Heart right ventricle (tissue), 16 donors: Measurements from ENCODE around the gene HSPB6. TPM values are rescaled to one million over a fixed set of nuclear protein-coding genes. Genes with fewer than 3 reads are reported as not detected.
A peak's percentile ranks its signal among the peaks of the same experiment; 100 is the strongest.

Experiments
- ATAC-seq, 8 donors: fragments of 200-7000 bp; cut with Tn5 transposase; one replicate each; pipeline ENCODE4 v1.9.1; 2020; ENCODE audit warnings: mild to moderate bottlenecking in 8 of 8, moderate library complexity in 8 of 8, moderate number of reproducible peaks in 1 of 8
- DNase-seq, 2 donors: peaks; one replicate each; pipeline ENCODE4 v3.0.0-alpha.2; 2020
- H3K27ac ChIP-seq, 10 donors: fragments of 200-600 bp; sonication (generic) in 2 of 10; one replicate each; pipeline versions ENCODE4 v1.5.0 to v1.8.0; 2020 to 2022; ENCODE audit warnings: mild to moderate bottlenecking in 3 of 10
- H3K27me3 ChIP-seq, 7 donors: fragments of 200-600 bp; one replicate each; pipeline ENCODE4 v1.8.0; 2021 to 2022; ENCODE audit warnings: mild to moderate bottlenecking in 2 of 7
- H3K36me3 ChIP-seq, 9 donors: fragments of 200-600 bp; sonication (generic) in 1 of 9; one replicate each; pipeline versions ENCODE4 v1.5.0 to v1.8.0; 2020 to 2022; ENCODE audit warnings: mild to moderate bottlenecking in 2 of 9
- H3K4me1 ChIP-seq, 9 donors: fragments of 200-600 bp; sonication (generic) in 1 of 9; one replicate each; pipeline versions ENCODE4 v1.5.0 to v1.8.0; 2020 to 2022; ENCODE audit warnings: mild to moderate bottlenecking in 4 of 9
- H3K4me3 ChIP-seq, 10 donors: fragments of 200-600 bp; sonication (generic) in 2 of 10; one replicate each; pipeline versions ENCODE4 v1.5.0 to v1.8.0; 2020 to 2022; ENCODE audit warnings: mild to moderate bottlenecking in 7 of 10, moderate library complexity in 2 of 10
- H3K9me3 ChIP-seq, 11 donors: fragments of 200-600 bp in 10 of 11; sonication (generic) in 2 of 11; one replicate each; pipeline versions ENCODE4 v1.5.0 to v1.8.0; 2013 to 2022; ENCODE audit warnings: mild to moderate bottlenecking in 2 of 11, control low read depth in 1 of 11, moderate library complexity in 1 of 11
- WGBS, 2 donors: extraction: QIAGEN DNeasy Blood & Tissue Kit; methylation state at CpG; one replicate each; pipeline ENCODE4 v1.1.7; 2013; ENCODE audit warnings: inconsistent platforms in 1 of 2; 5-methylcytosine and 5-hydroxymethylcytosine counted together
- intact Hi-C, 10 donors: fragments of 100-400 bp; cut with DNase I; formaldehyde crosslinking; loops; one replicate each; pipeline versions ENCODE4 v1.11.1 to v1.14.2; 2022
- polyA plus RNA-seq, 2 donors: library from polyadenylated mRNA; stranded (reverse); fragments of 200-250 nt; gene quantifications; one replicate each; pipeline ENCODE4 v1.2.3, GENCODE V29; 2013
- total RNA-seq, 10 donors: library from RNA; stranded (reverse); fragmentation: NEBNext Ultra II Directional in 3 of 10; extraction: Animal tissue kit (Norgen Biotek cat#: 25700) in 3 of 10; gene quantifications; one replicate each; pipeline versions ENCODE4 v1.2.1 to v1.2.4, GENCODE V29; 2021 to 2023
- TF ChIP-seq, protein P1 (sequence below), 9 donors: fragments of 200-600 bp; sonication (generic) in 2 of 9; IDR thresholded peaks; one replicate each; pipeline versions ENCODE4 v1.5.0 to v1.8.0; 2021 to 2022; ENCODE audit warnings: antibody characterized with exemption in 9 of 9, mild to moderate bottlenecking in 5 of 9, moderate library complexity in 1 of 9
- donor health status: Arrhythmogenic right ventricular cardiomyopathy.
- donor health status: ischemic (EF 13 %, LVEDD 7.1; RV severe dilation, severe dysfunction).
- donor health status: healthy with polysubstance abuse.
- donor health status: DM: no; HTN: yes; CAD: no.
- donor health status: DM: no; HTN: no; CAD: no.
- donor health status: ischemic (EF 25% LVEDD 6.9; RV normal size, moderate dysfunction).
- donor health status: ischemic (EF 25% LVEDD 5.7; RV mildly dilated, moderate dysfunction).
- donor health status: healthy.
- donor health status: DM: yes; HTN: yes; CAD: no.
- donor health status: Ischemic cardiomyopathy.
- donor health status: ischemic (EF 35%, LVEDD 5.7; RV mildly dilated, moderate dysfunction).
- donor health status: nonischemic (EF 11% LVEDD 7.7; RV severe dilation, severe dysfunction).
- donor health status: DM: yes; HTN: yes; CAD: no.
- donor health status: PGD.
- donor health status: ischemic (EF 29% LVEDD 5.4; RV normal size, mild dysfunction).
- donor health status: nonischemic (EF 23%, LVEDD 6.1; RV moderate dilation, normal function).

The HSPB6 gene
- total and polyA plus RNA-seq, 12 donors = 387 to 1,269 (median 981) TPM

DNA sequence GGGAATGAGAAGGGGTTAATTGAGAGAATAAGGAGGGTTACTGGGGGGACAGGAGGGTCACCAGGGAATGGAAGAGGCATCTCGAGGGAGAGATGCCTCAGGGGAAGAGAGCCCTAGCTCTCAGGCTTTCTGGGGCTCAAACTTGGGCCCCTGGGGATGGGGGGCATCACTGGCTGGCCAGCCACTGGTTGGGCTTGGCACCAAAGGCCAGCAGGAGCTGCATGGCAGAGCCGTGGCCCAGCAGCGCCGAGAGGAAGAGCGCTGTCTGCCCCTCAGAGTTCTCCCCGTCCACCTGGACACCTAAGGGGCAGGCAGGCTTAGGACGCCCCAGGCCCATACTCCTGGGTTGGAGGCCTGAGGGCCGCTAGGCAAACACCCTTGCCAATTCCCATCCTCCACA, 36.1 kb upstream of the HSPB6 start:
- H3K27me3 ChIP-seq = peaks cover 0 to 28% (median 24%) of the 10 kb centered on the region in 7 donors
- TF ChIP-seq, protein P1, sequence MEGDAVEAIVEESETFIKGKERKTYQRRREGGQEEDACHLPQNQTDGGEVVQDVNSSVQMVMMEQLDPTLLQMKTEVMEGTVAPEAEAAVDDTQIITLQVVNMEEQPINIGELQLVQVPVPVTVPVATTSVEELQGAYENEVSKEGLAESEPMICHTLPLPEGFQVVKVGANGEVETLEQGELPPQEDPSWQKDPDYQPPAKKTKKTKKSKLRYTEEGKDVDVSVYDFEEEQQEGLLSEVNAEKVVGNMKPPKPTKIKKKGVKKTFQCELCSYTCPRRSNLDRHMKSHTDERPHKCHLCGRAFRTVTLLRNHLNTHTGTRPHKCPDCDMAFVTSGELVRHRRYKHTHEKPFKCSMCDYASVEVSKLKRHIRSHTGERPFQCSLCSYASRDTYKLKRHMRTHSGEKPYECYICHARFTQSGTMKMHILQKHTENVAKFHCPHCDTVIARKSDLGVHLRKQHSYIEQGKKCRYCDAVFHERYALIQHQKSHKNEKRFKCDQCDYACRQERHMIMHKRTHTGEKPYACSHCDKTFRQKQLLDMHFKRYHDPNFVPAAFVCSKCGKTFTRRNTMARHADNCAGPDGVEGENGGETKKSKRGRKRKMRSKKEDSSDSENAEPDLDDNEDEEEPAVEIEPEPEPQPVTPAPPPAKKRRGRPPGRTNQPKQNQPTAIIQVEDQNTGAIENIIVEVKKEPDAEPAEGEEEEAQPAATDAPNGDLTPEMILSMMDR (IDR thresholded peaks at IDR 0.05) = no peak
- WGBS, 2 donors = 72 to 74% methylated on average over 8 of the region's 8 CpGs
- intact Hi-C loops = no loop called here
- no peak overlapping the region for H3K4me3 ChIP-seq
- no peak overlapping the region for H3K27ac ChIP-seq
- no peaks in the 10 kb centered on the region for H3K9me3 ChIP-seq
- DNase-seq (no peak), ATAC-seq (no peak)
- H3K36me3 ChIP-seq = no peaks in the 10 kb centered on the region
- H3K4me1 ChIP-seq = peaks cover 0 to 4% (median 0%) of the 10 kb centered on the region in 9 donors

DNA sequence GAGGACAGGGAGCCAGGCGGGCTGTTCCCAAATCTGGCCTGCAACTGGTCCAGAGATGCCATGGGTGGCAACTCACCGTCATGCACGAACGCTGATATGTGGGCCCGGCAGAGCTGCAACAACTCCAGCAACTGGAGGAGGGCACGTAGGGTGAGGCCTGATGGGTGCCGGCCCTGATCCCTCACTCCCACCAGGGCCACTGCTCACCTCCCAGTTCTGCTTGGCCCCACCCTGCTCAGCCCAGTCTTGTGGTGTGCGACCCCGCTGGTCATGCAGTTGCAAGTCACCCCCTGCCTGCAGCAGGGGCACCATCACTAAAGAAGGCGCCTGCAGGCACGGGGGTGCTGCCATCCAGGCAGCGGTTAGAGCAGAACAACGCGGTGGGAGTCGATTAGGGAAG, 35.5 kb upstream of the HSPB6 start:
- H3K27ac ChIP-seq = no peak overlapping the region
- peaks cover 0 to 22% (median 18%) of the 10 kb centered on the region in 7 donors for H3K27me3 ChIP-seq
- no peaks in the 10 kb centered on the region for H3K9me3 ChIP-seq
- intact Hi-C loops = no loop called here
- TF ChIP-seq, protein P1 (IDR thresholded peaks at IDR 0.05) = no peak
- no peaks in the 10 kb centered on the region for H3K4me1 ChIP-seq
- ATAC-seq (no peak), DNase-seq (no peak)
- H3K36me3 ChIP-seq = no peaks in the 10 kb centered on the region
- 82 to 87% methylated on average over 15 of the region's 15 CpGs for WGBS, 2 donors
- no peak overlapping the region for H3K4me3 ChIP-seq

DNA sequence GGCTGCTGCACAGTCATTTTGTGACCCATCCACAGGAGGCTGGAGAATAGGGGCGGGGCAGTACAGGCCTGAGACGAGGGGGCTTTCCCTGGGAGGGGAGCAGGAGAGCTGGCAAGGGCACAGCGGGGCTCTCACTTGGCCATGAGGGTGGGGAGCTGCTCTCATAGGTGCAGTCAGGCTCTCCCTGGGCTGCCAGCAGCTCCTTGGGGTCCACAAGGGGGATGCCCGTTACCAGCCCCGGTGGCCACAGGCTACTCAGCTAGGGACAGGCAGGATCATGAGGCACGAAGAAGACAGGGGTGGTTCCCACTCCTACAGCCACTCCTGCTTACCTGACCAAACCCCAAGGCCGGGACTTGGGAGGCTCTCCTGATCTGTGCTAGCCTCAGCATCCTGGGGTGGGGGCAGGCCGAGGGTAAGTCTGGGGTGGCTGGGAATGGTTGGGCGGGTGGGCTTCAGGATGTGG, 35.0 kb upstream of the HSPB6 start:
- peaks cover 0 to 20% (median 13%) of the 10 kb centered on the region in 7 donors for H3K27me3 ChIP-seq
- no peaks in the 10 kb centered on the region for H3K36me3 ChIP-seq
- TF ChIP-seq, protein P1 (IDR thresholded peaks at IDR 0.05) = no peak
- no peak overlapping the region for H3K4me3 ChIP-seq
- intact Hi-C loops = no loop called here
- WGBS, 2 donors = 83 to 91% methylated on average over 9 of the region's 9 CpGs
- no peaks in the 10 kb centered on the region for H3K4me1 ChIP-seq
- DNase-seq = no peak
- no peak overlapping the region for H3K27ac ChIP-seq
- H3K9me3 ChIP-seq = no peaks in the 10 kb centered on the region
- no peak for ATAC-seq

DNA sequence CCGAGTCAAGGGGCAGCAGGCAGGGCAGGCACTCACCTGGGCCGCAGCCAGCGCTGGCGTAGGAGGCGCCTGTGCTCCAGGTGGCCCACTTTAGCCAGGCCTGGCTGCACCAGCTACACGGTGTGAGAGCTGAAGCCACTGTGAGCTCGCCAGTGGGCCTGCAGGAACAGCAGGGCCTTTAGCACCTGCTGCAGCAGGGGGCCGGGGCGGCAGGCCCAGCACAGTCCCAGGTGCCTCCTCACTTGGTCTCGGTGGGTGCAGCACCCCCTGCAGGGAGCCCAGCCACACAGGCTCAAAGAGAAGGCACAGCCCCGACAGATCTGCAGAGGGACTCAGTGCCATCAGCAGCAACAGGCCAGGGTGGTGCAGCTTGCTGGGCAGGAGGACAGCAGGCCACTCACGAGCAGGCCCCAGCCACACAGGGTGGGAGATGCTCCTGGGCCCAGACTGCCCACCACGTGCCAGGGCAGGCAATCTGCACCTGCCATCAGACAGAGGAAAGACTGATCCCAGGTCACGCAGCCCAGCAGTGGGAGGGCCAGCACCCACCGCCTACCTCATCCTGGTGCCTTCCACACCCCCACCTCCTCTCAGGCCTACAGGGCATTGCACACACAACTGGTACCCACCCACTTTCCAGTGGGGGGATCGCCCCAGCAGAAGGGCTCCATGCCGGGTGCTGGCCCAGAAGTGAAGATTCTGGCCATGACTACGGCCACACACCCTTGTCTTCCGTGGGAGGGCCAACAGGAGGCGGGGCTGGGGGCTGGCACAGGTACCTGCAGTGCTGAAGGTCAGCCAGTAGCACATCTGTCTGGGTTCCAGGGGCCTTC, 34.4 kb upstream of the HSPB6 start:
- peak in 2 of 8 donors; percentile 15 to 41 for ATAC-seq
- H3K27ac ChIP-seq = no peak overlapping the region
- no peaks in the 10 kb centered on the region for H3K9me3 ChIP-seq
- TF ChIP-seq, protein P1 (IDR thresholded peaks at IDR 0.05) = peak in 1 of 9 donors; percentile 19
- peaks cover 0 to 14% (median 7%) of the 10 kb centered on the region in 7 donors for H3K27me3 ChIP-seq
- H3K36me3 ChIP-seq = no peaks in the 10 kb centered on the region
- DNase-seq = no peak
- intact Hi-C loops = no loop called here
- H3K4me3 ChIP-seq = no peak overlapping the region
- H3K4me1 ChIP-seq = no peaks in the 10 kb centered on the region
- WGBS, 2 donors = 58 to 63% methylated on average over 20 of the region's 20 CpGs
